HFF-Myc (cell line): ENCODE data around the gene POGLUT3.

Experiments used
- DNase-seq: peaks from one replicate; pipeline ENCODE4 v3.0.0-alpha.2; 2011; ENCODE audit warnings: low read depth; ENCODE audit errors: extremely low read depth
- H3K4me3 ChIP-seq: replicated peaks from 2 replicates; pipeline ENCODE4 v1.5.1; 2011; ENCODE audit warnings: low read depth, mild to moderate bottlenecking, control low read depth, low read length
- TF ChIP-seq, protein P1 (sequence below): IDR thresholded peaks from 2 replicates; pipeline ENCODE4 v1.5.1; 2012; ENCODE audit warnings: mild to moderate bottlenecking, low read depth, low read length, control low read depth; ENCODE audit errors: missing control alignments

The POGLUT3 gene

DNA sequence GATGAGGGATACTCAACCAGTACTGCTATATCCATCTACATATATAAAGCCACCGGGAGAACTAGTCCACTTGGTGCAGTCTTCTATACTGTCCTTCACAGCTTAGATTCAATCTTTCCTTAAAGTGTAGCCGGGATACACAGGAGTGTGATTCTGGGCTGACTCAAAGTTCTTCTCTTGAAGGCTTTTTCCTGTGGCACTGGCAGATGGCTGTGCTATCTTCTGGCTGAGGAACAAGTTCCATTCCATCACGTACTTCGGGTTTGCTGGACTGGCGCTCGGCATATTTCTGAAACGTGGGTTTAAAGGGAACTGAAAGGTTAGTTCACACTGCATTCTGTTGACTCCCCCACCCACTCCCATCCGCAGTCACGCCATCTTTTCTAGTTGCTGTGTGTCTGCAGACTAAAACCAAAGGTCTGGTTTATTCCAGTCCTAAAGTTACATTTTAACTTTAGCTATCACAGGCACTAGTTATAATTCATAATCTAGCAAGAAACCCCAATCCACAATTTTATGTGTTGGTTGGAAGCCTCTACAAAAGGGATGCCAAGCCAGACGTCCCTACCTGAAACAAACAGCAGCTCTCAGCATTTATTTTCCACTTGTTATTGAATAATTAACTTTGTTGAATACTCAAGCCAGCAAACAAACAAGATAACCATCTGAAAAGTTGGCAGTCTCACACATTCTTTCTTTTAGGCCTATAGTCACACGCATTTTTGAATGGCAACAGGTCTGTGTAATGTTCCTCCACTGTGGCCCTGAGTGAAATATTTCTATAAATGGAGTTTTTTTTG is 23.3 kb downstream of the POGLUT3 start:
- TF ChIP-seq, protein P1, sequence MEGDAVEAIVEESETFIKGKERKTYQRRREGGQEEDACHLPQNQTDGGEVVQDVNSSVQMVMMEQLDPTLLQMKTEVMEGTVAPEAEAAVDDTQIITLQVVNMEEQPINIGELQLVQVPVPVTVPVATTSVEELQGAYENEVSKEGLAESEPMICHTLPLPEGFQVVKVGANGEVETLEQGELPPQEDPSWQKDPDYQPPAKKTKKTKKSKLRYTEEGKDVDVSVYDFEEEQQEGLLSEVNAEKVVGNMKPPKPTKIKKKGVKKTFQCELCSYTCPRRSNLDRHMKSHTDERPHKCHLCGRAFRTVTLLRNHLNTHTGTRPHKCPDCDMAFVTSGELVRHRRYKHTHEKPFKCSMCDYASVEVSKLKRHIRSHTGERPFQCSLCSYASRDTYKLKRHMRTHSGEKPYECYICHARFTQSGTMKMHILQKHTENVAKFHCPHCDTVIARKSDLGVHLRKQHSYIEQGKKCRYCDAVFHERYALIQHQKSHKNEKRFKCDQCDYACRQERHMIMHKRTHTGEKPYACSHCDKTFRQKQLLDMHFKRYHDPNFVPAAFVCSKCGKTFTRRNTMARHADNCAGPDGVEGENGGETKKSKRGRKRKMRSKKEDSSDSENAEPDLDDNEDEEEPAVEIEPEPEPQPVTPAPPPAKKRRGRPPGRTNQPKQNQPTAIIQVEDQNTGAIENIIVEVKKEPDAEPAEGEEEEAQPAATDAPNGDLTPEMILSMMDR, result no peak
- H3K4me3 ChIP-seq, result no peak overlapping the region
- DNase-seq, result no peak

DNA sequence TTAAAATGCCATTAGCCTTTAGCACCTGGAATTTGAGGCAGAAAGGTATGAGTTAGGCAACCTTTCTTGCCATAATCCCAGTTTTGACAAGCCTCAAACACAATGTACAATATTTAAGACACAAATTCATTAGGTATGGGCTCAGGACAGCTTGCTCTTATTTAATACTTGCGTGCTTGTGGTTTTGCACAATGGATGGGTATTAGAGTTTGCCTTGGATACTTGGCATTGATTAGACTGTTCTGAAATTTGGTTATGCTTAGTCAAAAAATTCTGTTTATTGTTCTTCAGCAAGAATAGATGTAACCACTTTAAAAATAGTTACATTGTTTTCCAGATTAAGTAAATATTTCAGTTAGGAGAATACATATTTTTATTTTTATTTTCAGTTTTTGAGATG is 25.5 kb downstream of the POGLUT3 start:
- no peak overlapping the region for H3K4me3 ChIP-seq
- no peak for DNase-seq
- TF ChIP-seq, protein P1, result no peak

DNA sequence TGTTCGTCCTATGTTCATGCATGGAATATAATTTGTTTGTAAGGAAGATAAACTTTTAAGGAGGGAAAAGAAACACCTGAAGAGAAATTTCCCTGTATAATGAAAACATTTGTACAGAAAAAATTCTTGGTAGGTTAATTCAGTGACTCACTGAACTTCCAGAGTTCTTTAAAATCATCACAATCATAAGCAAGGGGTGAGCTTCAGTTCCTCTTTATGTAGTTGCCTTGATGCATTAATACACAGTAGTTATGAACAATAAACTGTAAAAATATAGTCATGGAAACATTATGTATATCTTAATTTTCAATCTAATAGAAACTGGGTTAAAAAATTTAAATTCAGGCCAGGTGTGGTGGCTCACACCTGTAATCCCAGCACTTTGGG is 29.7 kb downstream of the POGLUT3 start:
- DNase-seq, result no peak
- H3K4me3 ChIP-seq, result no peak overlapping the region
- TF ChIP-seq, protein P1, result no peak

DNA sequence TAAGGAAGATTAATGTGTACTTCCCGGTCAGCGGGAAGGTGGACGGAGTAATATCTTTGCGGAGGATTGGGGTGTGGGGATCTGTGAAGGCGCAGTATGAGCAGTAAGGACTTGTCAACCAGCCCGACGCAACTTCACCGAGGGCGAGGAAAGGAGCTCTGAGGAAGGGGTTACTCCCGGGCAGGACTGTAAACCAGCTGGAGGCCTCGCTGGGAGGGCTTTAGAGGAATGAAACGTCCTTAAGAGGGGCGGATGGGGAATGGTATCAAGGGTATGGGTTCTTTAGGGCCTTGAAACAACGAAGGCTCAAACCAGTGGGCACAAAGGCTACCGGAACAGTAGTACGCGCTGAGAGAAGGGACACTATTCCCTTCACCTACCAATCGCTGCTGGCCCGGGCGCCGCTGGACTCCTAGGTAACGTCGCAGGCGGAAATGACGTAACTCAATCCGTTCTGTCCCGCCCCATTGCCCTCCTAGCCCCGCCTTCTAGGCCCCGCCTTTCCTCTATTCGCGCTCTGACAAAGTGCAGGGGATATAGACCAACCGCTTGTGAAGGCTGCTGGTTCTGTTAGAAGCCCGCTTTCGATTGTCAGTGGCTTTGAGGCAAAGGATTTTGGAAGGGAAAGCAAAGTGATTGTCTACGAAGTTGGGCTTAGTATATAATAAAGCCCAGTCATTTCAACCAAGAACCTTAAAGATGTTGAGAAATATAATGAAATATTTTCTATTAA is 30.9 kb downstream of the POGLUT3 start, which contains the start of gene C11orf65:
TSS of gene C11orf65 (minus strand) at position 439 of the 733 bp plus-strand sequence. CDS start 5,970 bp downstream, outside the sequence.
- DNase-seq, result peak; percentile 92
- peak within 1 kb of the TSS; percentile 78 for H3K4me3 ChIP-seq
- TF ChIP-seq, protein P1, result no peak

DNA sequence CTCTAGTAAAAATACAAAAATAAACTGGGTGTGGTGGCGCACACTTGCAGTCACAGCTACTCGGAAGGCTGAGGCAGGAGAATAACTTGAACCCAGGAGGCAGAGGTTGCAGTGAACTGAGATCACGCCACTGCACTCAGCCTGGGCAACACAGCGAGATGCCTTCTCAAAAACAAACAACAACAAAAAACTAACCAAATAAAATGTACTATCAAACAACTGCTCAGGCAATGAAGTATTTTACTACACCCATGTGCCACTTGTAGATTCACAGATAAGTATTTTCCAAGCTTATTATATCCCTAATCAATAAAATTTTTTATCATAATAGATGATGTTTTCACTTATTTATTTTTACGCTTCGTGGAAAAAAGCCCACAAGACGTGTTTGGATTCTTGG is 31.8 kb downstream of the POGLUT3 start:
- peak overlapping the region; percentile 78 for H3K4me3 ChIP-seq
- TF ChIP-seq, protein P1, result no peak
- no peak for DNase-seq

DNA sequence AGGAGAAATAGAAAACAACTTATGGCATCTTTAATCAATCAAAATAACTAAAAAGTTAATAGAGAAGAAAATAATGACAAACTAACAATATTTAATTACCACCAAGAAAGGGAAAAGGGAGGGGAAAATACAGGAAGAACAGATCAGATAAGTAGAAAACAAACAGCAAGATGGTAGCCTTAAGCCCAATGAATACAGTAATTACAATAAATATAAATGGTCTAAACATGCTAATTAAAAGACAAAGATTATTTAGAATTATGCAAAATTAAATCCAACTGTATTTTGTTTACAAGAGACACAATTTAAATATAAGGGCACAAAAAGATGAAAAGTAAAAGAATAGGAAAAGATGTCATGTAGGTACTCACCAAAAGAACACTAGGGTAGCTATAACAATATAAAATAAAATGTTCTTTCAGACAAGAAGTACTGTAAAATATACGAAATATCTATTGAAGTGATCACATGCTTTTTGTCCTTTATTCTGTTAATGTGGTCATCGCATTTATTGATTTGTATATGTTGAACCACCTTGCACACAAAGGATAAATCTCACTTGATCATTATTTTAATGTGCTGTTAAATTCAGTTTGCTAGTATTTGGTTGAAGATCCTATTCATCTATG is 44.9 kb downstream of the POGLUT3 start:
- TF ChIP-seq, protein P1, result no peak
- H3K4me3 ChIP-seq, result no peak overlapping the region
- DNase-seq, result no peak
